ENCODE results near the gene TAAR8.

TAAR8 gene

GRCh38 chr6:132505158-132505557 lies 47.3 kb upstream of the TAAR8 start:
- Histone ChIP-seq H3K4me1 (ENCODE audit: control insufficient read depth, insufficient read depth, low read length) (no peaks in the 10 kb centered on the region), H3K27ac (ENCODE audit: extremely low read depth, low read depth, low read length) (no peak overlapping the region), H3K9me3 (ENCODE audit: control insufficient read depth, insufficient read depth, low read depth, low read length) (no peaks in the 10 kb centered on the region), H3K36me3 (ENCODE audit: control insufficient read depth in 2 of 2, insufficient read depth in 1 of 2, low read length in 2 of 2) (peaks cover 11 to 48% of the 10 kb centered on the region in 2 experiments), H3K4me3 (ENCODE audit: low read depth, low read length) (no peak overlapping the region)
- TF ChIP-seq ZIC2 (tag by site-specific recombination; IDR thresholded peaks at IDR 0.05) = no peak
- TF ChIP-seq PRDM6 (tag by site-specific recombination; IDR thresholded peaks at IDR 0.05) = no peak
- TF ChIP-seq KLF17 (tag by site-specific recombination; IDR thresholded peaks at IDR 0.05) = no peak
- TF ChIP-seq ZBTB17 (tag by site-specific recombination; IDR thresholded peaks at IDR 0.05) = no peak
- no peak for TF ChIP-seq ZNF664 (tag by site-specific recombination; IDR thresholded peaks at IDR 0.05)
- no peak for TF ChIP-seq HOXC10 (CRISPR knock-in tag; IDR thresholded peaks at IDR 0.05)
- TF ChIP-seq ZNF2 (tag by site-specific recombination; IDR thresholded peaks at IDR 0.05) = no peak
- TF ChIP-seq PRDM10 (tag by site-specific recombination; IDR thresholded peaks at IDR 0.05) = no peak
- TF ChIP-seq ZNF654 (tag by site-specific recombination; IDR thresholded peaks at IDR 0.05; ENCODE audit: low read depth) = no peak
- ChIA-PET CTCF (interaction anchor here (1.0 kb wide), 1 partner anchor 226 kb away, joined by 3 read pairs; no protein-coding TSS in a partner anchor), POLR2A (no interaction called here)

GRCh38 chr6:132506461-132506860 lies 46.0 kb upstream of the TAAR8 start:
- Histone ChIP-seq H3K9me3 (ENCODE audit: control insufficient read depth, insufficient read depth, low read depth, low read length) (no peaks in the 10 kb centered on the region), H3K27ac (ENCODE audit: extremely low read depth, low read depth, low read length) (no peak overlapping the region), H3K4me3 (ENCODE audit: low read depth, low read length) (no peak overlapping the region), H3K36me3 (ENCODE audit: control insufficient read depth in 2 of 2, insufficient read depth in 1 of 2, low read length in 2 of 2) (peaks cover 11 to 35% of the 10 kb centered on the region in 2 experiments), H3K4me1 (ENCODE audit: control insufficient read depth, insufficient read depth, low read length) (peaks cover 4% of the 10 kb centered on the region)
- CTCF ChIA-PET = interaction anchor here (0.6 kb wide), 2 partner anchors 11 to 582 kb away, joined by 7 read pairs; no protein-coding TSS in a partner anchor
- POLR2A ChIA-PET = no interaction called here
- TF ChIP-seq ZNF624 (tag by site-specific recombination; IDR thresholded peaks at IDR 0.05) (no peak), ZNF202 (tag by site-specific recombination; IDR thresholded peaks at IDR 0.05; ENCODE audit: borderline replicate concordance) (no peak), ZNF488 (tag by site-specific recombination; IDR thresholded peaks at IDR 0.05) (no peak), ZNF623 (tag by site-specific recombination; IDR thresholded peaks at IDR 0.05) (no peak), ZNF658 (tag by site-specific recombination; IDR thresholded peaks at IDR 0.05) (no peak), HOXC10 (CRISPR knock-in tag; IDR thresholded peaks at IDR 0.05) (no peak), ZBTB10 (tag by site-specific recombination; IDR thresholded peaks at IDR 0.05) (no peak)

Data from HEK293 (cell line).